ENCODE results near the gene TUBA1C. TPM values are rescaled to one million over a fixed set of nuclear protein-coding genes. Genes with fewer than 3 reads are reported as not detected.
"Not testable (repeated sequence)": the region's sequence is repeated elsewhere in the genome, so short reads cannot be mapped to it uniquely, and the experiment has no call there.

Gene TUBA1C
- total RNA-seq, 1 experiment from 2014 or later, result 540 TPM

DNA sequence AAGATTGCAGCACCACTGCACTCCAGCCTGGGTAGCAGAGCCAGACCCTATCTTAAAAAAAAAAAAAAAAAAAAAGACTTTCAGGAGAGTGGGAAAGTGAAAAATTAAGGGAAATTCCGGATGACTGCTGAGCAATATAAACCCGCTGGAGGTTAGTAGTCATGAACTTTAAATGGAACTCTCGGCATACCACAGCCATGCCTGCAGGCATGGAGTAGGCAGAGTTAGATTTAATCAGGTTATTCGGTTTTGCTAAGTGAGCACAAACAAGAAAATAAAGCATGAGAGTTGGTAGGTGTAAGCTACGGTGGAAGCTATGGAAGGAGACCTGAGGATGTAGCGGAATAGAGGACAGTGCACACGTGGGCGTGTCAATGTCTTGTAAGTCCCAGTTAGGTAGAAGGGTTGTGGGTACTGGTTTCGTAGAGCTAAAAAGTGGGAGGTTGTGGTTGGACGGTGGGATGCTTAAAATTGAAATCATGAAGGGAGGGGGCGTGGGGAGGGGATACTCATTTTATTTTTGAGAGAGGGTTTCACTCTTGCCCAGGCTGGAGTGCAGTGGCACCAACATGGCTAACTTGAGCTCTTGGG lies 11.8 kb upstream of the TUBA1C start:
- POLR2A ChIA-PET, result interaction anchor here (0.7 kb wide), 1 partner anchor 38 kb away, joined by 9 read pairs; no protein-coding TSS in a partner anchor
- no peaks in the 10 kb centered on the region for H3K9me3 Mint-ChIP-seq
- ATAC-seq (no peak), DNase-seq (ENCODE audit: low spot score) (no peak)
- no peaks in the 10 kb centered on the region for H3K4me1 Mint-ChIP-seq
- H3K27me3 Mint-ChIP-seq (ENCODE audit: low read depth), result no peaks in the 10 kb centered on the region
- CTCF ChIA-PET, result interaction anchor here (0.6 to 2.0 kb wide), 2 partner anchors 43 to 93 kb away, joined by 4 to 7 read pairs; partner anchors contain the start of gene PRPH
- no peaks in the 10 kb centered on the region for H3K36me3 Mint-ChIP-seq
- no peak overlapping the region for H3K4me3 Mint-ChIP-seq
- H3K27ac Mint-ChIP-seq, result no peak overlapping the region
- TF ChIP-seq IRF2 (CRISPR knock-in tag; IDR thresholded peaks at IDR 0.05; ENCODE audit: borderline replicate concordance, low read depth) (no peak), ELF4 (CRISPR knock-in tag; IDR thresholded peaks at IDR 0.05; ENCODE audit: low read depth) (no peak), SMAD3 (CRISPR knock-in tag; IDR thresholded peaks at IDR 0.05; ENCODE audit: borderline replicate concordance) (no peak), RELA (CRISPR knock-in tag; IDR thresholded peaks at IDR 0.05; ENCODE audit: borderline replicate concordance) (no peak), MYBL2 (CRISPR knock-in tag; IDR thresholded peaks at IDR 0.05) (no peak)
- TF ChIP-seq, protein P1, sequence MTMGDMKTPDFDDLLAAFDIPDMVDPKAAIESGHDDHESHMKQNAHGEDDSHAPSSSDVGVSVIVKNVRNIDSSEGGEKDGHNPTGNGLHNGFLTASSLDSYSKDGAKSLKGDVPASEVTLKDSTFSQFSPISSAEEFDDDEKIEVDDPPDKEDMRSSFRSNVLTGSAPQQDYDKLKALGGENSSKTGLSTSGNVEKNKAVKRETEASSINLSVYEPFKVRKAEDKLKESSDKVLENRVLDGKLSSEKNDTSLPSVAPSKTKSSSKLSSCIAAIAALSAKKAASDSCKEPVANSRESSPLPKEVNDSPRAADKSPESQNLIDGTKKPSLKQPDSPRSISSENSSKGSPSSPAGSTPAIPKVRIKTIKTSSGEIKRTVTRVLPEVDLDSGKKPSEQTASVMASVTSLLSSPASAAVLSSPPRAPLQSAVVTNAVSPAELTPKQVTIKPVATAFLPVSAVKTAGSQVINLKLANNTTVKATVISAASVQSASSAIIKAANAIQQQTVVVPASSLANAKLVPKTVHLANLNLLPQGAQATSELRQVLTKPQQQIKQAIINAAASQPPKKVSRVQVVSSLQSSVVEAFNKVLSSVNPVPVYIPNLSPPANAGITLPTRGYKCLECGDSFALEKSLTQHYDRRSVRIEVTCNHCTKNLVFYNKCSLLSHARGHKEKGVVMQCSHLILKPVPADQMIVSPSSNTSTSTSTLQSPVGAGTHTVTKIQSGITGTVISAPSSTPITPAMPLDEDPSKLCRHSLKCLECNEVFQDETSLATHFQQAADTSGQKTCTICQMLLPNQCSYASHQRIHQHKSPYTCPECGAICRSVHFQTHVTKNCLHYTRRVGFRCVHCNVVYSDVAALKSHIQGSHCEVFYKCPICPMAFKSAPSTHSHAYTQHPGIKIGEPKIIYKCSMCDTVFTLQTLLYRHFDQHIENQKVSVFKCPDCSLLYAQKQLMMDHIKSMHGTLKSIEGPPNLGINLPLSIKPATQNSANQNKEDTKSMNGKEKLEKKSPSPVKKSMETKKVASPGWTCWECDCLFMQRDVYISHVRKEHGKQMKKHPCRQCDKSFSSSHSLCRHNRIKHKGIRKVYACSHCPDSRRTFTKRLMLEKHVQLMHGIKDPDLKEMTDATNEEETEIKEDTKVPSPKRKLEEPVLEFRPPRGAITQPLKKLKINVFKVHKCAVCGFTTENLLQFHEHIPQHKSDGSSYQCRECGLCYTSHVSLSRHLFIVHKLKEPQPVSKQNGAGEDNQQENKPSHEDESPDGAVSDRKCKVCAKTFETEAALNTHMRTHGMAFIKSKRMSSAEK (CRISPR knock-in tag; IDR thresholded peaks at IDR 0.05; ENCODE audit: borderline replicate concordance), result no peak

- H3K4me1 Mint-ChIP-seq; ATAC-seq; H3K27ac Mint-ChIP-seq; H3K9me3 Mint-ChIP-seq; H3K36me3 Mint-ChIP-seq; POLR2A ChIA-PET; H3K27me3 Mint-ChIP-seq (ENCODE audit: low read depth); H3K4me3 Mint-ChIP-seq; DNase-seq (ENCODE audit: low spot score): not testable (repeated sequence)
- CTCF ChIA-PET, result interaction anchor here (1.2 to 2.0 kb wide), 2 partner anchors 20 to 41 kb away, joined by 3 to 7 read pairs; partner anchors contain the start of gene PRPH
Observed at GRCh38 chr12:49255456-49255855, 9.4 kb upstream of the TUBA1C start.

- CTCF ChIA-PET, result interaction anchor here (1.0 to 1.2 kb wide), 2 partner anchors 21 to 33 kb away, joined by 3 to 4 read pairs; no protein-coding TSS in a partner anchor
- POLR2A ChIA-PET, result no interaction called here
- TF ChIP-seq, protein P2, sequence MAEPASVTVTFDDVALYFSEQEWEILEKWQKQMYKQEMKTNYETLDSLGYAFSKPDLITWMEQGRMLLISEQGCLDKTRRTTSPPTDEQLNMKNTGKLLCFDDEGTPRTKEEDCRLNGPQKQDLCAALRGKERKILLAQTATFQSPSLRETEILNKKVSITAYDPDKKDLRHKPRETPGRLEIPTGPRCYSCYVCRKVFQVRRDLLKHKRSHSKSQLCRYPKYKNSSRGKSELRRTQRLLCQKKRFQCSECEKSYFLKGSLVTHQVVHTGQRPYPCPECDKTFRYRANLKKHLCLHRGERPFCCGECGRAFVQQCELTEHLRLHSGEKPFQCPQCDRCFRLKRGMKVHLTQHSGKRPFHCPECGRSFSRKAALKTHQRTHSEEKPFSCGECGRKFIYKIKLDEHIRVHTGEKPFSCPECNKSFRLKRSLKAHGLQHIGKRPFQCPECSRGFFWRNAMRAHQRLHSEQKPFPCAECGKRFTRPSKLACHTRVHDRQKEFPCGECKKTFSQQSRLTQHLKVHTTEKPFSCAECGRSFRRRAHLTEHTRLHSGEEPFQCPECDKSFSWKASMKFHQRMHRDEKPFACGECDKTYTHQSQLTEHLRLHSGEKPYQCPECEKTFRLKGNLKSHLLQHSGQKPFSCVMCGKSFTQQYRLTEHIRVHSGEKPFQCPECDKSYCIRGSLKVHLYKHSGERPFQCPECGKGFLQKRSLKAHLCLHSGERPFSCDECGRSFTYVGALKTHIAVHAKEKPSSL (CRISPR knock-in tag; conservative IDR thresholded peaks at IDR 0.05), result no peak
- peak; percentile 53; the same call in 1 of the 2 replicates for TF ChIP-seq GABPB1 (CRISPR knock-in tag; IDR thresholded peaks at IDR 0.05)
- H3K36me3 Mint-ChIP-seq, result no peaks in the 10 kb centered on the region
- H3K4me1 Mint-ChIP-seq, result peaks cover 4% of the 10 kb centered on the region; the same call in 1 of the 2 replicates
- no peak overlapping the region for H3K4me3 Mint-ChIP-seq
- H3K27ac Mint-ChIP-seq, result no peak overlapping the region; the same call in 1 of the 2 replicates
- no peak for DNase-seq (ENCODE audit: low spot score)
- H3K27me3 Mint-ChIP-seq (ENCODE audit: low read depth), result no peaks in the 10 kb centered on the region
- H3K9me3 Mint-ChIP-seq, result no peaks in the 10 kb centered on the region
- ATAC-seq, result no peak
Observed at GRCh38 chr12:49255857-49256637, 8.8 kb upstream of the TUBA1C start.

DNA sequence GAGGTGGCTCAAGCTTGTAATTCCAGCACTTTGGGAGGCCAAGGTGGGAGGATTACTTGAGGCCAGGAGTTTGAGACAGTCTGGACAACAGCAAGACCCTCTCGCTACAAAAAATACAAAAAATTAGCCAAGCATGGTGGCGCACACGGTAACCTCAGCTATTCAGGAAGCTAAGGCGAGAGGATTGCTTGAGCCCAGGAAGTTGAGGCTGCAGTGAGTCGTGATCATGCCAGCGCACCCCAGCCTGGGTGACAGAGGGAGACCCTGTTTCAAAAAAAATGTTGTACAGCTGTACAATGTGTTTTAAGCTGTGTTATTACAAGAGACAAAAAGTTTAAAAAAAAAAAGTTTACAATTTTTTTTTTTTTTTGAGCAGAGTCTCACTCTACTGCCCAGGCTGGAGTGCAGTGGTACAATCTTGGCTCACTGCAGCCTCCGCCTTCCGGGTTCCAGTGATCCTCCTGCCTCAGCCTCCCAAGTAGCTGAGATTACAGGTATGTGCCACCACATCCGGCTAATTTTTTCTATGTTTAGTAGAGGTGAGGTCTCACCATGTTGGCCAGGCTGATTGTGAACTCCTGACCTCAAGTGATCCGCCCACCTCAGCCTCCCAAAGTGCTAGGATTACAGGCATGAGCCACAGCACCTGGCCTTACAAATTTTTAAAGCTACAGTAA lies 7.2 kb upstream of the TUBA1C start:
- ChIA-PET CTCF (interaction anchor here (0.6 to 1.0 kb wide), 3 partner anchors 31 to 323 kb away, joined by 3 to 4 read pairs (median 4); no protein-coding TSS in a partner anchor), POLR2A (interaction anchor here (0.7 kb wide), 1 partner anchor 243 kb away, joined by 3 read pairs; no protein-coding TSS in a partner anchor)
- not testable (repeated sequence) for H3K27ac Mint-ChIP-seq; H3K4me3 Mint-ChIP-seq; DNase-seq (ENCODE audit: low spot score); H3K27me3 Mint-ChIP-seq (ENCODE audit: low read depth); H3K9me3 Mint-ChIP-seq; H3K4me1 Mint-ChIP-seq; H3K36me3 Mint-ChIP-seq; ATAC-seq

Data from WTC11 (cell line).